A204.1 (cell line): ENCODE measurements around the gene BIRC5.
"Not testable (repeated sequence)": the region's sequence is repeated elsewhere in the genome, so short reads cannot be mapped to it uniquely, and the experiment has no call there.

ENCODE experiments used
- FAIRE-seq: peaks from 2 replicates; lab custom pipeline; 2012; peaks lifted over from hg19 to GRCh38; lab: Jason Lieb, UNC

BIRC5 gene

DNA sequence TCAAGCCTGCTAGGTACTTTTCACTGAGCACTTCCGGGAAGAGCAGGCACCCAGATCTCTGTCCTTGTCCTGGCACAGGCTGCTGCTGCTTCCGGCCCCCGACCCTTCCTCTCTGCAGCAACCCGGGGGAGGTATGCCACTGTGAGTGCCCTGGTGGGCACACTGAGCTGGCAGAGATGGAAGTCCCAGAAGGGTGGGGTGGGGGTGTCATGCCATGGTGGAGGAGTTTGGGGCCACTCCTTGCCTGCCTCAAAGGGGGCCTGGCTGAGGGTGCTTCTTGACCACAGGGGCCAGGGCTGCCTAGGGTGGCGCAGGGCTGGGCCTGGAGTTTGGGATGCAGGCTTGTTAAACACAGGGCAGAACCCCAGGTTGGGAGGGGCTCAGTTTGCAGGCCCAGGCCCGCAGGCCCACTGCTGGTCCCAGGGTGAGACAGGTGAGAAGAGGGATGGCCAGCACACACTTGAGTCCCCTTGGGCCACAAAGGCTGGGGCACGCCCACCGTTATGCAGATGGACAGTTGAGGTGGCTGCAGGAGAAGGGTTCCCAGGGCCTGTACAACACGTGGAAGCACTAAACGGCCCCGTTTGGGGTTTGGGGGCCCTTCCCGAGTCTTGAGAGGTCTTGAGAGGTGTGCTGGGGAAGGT, 26.1 kb downstream of the BIRC5 start:
- FAIRE-seq = no peak

DNA sequence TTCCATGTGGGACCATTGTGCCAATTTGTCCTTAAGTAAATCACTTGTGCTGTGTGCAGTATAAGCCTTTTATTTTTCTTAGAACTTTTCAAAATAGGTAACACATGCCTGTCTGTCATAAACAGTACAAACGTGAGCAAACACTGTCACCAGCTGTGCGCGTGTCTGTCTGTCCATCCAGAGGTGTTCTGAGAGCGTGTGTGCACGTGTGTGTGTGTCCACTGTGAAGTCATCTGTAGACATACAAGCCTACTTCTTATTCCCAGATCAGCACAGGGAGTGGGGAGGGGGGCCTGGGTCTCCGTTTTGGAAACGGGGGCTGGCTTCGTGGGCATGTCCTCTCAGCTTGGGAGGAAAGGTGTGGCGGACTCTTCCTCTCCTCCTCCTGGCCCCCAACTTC, 26.8 kb downstream of the BIRC5 start:
- no peak for FAIRE-seq

DNA sequence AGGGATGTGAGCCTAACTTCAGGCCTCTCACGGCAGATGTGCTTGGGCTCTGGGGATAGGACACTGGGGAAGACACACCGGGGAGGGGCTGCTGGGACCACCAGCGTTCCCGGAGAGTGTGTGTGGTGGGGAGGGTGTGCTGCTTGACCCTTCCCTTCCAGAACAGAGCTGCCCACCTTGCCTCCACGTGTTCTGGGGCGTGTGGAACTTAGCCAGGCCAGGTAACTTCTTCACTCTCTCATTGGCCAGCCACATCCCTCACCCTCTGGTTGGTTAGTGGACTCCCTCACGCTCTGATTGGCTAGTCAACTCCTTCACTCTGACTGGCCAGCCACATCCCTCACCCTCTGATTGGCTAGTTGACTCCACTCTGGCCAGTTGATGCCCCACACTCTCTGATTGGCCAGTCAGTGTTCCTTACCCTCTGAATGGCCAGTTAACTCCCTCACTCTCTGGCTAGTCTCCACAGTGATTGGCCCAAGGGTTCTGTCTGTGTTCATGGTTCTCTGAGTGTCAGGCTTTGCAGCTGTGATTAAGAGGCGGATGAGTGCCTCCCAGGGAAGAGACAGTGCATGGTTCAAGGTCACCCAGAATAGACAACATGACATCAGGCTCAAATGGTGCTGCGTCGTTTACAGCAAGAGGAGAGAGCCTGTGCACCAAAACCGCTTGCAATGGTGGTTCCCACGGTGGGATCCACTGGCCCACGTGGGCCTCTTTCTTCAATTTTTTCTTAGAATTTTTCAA, 27.4 kb downstream of the BIRC5 start:
- no peak for FAIRE-seq

DNA sequence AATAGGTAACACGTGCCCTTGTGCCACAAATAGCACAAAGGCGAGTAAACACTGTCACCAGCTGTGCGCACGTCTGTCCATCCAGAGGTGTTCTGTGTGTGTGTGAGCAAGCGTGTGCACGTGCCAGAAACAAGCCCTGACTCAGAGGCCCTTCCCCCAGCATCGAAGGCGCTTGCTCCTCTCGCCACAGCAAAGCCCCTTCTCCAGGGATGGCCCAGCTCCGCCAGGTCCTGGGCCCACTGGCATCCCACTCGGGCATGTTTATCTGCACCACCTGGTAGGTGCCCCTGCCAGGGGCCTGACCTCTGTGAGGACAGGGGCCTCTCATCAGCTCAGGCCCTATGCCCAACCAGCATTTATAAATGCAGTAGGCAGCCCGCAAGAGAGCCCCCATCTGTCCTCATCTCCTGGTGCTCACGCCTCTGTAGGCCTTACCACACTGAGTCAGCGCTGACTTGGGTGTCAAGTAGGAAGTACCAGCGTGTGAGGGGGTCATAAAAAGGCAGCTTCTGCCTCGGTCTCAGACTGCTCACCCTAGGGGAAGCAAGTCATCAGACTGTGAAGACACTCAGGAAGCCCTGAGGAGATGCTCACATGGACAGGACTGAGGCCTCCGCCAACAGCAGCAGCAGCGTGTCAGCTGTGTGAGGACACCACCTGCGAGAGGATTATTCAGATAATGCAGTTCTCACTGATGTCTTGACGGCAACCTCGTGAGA, 28.1 kb downstream of the BIRC5 start:
- FAIRE-seq = no peak

DNA sequence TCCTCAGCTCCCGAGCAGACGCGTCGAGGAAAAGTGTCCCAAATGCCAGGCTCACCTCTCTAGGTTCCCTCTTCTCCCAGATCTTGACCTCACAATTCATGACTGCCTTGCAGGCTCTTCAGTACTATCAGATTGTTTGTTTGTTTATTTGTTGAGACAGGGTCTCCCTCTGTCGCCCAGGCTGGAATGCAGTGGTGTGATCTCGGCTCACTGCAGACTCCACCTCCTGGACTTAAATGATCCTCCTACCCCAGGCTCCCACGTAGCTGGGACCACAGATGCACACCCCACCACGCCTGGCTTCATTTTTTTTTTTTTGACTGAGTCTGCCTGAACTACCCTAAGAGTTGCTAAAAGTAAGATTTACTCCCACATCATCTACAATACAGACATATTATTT, 33.3 kb downstream of the BIRC5 start:
- no peak for FAIRE-seq

DNA sequence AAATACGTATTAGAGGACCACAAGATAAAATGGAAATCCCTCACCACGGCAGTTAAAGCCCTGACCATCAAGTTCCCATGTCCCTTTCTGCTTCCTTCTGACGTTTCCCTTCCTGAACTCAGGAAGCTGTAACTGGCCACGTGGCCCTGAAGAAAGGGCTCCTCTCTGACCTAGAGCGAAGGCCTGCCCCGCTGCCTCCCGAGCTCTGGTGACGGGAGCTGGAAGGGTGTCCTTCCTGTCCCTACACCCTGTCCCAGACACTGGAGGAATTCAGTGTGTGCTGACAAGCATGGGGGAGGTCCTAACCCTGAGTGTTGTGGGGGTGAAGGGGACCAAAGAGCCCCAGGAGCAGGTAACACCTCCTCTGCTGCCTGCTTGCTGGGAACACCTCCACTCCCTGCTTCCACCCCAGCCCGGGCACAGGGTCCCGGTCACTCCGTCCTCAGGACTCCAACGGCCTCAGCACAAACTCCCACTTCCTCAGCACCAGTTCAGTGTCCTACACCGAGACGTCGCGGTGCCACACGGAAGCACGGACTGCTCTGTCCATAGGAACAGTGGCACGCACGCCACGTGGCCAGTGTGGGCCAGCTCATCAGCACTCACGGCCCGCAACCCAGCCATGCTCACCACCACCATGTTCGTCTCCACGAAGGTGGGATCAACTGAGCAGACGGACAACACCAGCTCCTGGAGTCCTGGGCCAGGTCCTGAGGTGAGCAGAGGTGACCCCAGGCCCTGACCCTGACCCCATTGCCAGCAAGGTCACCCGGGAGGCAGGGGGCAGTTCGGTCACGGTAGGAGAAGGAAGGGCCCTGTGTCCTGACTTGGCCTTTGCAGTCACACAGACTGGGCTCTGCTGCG, 34.2 kb downstream of the BIRC5 start:
- no peak for FAIRE-seq

DNA sequence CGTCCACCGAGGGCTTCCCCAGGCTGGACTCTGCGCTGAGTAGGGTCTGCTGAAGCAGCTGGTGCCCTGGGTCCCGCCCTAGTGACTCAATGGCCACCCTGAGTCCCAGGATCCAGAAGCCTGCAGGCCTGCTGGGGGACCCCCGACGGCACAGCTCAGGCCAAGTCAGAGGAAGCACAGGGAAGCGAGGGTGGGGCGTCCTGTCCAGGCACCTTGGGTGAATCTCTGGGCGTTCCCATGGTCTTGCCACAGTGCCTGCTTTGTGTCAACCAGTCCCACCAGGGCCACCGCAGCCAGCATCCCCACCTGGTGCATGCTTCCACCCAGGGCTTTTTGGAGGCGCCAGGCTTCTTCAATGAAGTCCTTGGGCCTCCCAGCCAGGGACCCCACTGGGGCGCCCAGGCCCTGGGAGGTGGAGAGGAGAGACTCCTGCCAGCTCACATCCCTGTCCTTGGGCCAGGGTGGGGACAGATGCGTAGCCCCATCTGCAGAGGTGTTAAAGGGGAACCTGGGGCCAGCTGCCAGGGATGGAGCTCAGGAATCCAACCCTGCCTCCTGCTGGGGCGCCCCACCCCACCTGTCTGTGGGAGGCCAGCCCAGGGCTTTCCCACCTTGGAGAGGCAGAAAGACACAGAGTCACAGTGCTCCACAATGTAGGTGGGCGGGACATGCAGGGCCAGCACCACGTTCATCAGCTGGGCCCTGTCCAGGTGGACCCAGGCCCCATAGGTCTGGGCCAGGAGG, 35.2 kb downstream of the BIRC5 start:
- no peak for FAIRE-seq

DNA sequence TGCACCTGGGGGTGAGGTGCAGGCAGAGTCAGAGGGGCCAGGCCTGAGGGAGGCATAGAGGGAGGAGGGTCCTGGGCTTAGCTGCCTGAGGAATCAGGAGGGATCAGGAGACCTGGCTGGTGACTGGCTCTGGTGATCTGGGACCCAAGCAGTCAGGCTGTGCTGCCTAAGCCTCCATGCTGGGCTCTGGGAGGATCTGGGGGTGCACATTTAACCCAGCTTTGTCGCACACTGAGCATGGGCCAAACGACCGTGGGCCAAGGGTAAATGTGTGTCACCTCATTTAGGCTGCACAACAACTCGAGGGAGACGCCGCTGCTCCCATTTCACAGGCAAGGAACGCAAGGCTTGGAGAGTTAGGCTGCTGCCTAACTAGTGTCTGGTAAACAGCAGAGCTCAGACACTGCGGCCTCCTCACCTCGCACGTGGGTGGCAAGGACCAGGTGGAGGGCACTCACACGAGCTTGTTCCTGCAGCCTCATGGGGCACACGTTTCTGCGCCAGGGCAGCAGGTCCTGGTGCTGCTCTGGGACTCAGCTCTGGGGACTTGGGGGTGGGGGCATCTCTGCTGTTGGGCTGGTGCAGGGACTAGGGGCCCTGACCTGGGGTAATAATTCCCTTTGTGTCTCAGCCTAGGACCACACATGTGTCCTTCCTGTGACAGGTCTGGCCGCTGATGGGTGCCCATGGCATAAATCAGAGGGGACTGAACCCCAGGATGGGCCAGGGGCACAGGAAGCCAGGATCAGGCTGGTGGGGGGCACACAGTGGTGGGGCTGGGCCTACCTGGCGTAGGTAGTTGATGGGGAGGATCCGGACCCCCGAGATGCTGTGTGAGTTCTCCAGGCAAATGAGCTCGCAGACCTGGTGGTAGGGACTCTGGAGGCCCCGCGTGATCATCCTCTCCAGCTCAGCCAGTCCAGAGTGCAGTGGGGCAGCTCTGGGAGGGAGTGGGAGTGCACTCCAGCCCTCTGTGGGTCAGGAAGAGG, 36.1 kb downstream of the BIRC5 start:
- FAIRE-seq = no peak

DNA sequence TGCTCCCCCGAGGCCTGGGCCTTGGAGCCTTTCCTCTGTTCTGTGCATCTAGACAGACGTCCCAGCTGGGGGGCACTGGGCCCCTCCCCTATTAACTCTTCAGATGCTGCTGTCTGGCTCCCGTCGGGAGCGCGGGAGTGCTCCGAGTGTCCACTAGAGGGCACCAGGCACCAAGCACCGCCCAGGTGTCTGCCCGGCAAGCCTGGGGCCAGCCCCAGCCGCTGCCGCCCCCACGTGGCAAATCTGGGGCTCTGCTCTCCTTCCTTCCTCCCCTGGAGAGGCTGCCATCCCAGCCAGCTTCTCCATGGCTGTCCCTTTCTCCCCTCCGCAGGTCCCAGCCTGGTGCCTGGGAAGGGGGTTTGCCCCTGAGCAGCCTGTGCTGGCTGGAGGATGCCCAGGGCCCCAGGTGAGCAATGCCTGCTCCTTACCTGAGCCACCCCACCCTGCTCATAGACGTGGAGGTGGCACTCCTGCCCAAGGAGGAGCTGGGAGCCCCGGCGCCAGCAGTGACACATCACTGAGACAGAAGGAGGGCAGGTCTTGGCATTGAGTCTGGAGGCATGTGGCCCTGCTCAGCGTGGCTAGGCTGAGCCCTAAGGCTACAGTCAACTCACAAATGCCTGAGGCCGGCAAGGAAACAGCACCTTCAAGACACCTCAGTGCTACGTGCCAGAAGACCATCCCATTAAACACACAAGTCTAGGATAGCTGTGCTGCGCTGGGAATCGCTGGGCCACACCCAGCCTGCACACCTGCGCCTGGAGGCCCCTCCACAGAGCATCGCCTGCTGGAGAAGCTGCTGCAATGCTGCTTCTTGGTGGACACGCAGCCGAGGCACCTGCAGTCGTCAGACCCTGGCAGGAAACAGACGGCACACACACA, 37.1 kb downstream of the BIRC5 start:
- no peak for FAIRE-seq

DNA sequence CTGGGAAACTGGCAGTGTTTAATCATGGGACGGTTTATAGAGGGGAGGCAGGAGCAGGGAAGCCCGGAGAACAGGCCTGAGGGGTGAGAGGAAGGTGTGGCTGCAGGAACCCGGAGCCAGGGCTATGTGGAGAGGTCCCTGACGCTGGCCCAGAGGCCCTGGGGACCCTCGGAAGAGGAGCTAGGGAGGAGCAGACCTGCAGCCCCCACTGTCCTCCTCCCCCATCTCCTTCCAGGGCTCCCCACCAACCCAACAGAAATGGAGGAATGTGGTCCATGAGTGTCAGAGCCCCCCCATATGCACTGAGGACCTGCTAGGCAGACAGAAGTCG, 37.7 kb downstream of the BIRC5 start:
- no peak for FAIRE-seq

DNA sequence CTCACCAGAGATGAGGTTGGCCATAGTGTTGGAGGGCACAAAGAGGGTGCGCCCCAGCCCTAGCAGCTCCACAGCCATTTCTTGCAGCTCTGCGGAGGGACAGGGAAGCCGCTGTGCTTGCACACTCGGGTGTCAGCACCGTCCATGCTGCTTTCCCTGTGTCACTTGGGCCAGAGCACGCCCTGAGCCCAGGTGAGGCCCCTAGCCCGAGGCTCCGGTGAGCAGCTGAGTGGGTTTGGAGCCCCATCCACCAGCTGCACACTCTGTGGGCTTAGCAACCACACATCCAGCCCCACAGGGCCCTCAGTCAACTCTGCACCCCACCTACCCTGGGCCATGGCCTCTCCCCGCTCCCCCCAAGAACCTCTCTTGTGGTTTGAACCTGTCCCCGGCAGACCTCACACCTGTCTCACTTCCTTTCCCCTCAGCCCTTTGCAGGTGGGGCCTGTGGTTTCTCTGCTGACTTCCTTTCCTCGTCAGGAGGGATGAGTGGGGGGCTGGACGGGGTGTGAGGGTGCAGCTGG, 38.1 kb downstream of the BIRC5 start:
- no peak for FAIRE-seq

DNA sequence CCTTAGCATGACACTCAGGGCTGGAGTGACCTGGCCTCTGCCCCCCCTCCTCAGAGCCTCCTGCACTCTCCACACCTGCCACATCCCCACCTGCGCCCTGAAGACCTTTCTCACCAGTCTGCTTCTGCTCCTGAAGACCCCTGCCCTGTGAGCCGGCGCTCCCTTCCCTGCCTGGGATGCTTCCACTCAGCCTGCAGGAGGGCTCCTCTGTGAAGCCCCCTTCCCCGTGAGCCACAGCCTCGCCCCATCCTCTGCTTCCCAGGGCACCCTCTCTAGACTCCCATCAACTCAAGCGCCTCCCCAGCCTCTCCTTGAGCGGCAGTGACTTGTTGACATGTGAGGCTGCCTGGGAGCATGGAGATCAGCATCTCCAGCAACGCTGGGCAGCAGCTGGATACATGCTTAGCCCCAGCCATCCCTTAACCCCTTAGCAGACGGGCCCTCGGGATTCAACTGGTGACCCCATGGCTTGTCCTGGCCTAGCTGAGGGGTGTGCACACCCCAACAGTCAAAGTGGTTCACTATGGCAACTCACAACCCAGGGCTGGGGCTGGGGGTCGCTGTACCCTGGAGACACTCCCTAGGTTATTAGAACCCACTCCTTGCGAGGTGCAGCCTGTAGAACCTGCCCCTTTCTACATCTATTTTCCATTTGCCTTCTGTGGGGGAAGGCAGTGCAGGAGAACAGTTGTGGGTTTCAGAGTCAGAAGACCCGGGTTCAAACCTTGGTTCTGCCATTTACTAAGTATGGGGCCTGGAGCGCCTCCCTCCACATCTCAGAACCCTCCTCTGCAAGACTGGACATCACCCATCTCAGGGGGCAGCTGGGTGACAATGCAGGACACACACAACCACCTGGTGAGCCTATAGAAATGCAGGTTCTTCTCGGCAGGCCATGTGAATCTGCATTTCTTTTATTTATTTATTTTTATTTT, 38.9 kb downstream of the BIRC5 start:
- no peak for FAIRE-seq

DNA sequence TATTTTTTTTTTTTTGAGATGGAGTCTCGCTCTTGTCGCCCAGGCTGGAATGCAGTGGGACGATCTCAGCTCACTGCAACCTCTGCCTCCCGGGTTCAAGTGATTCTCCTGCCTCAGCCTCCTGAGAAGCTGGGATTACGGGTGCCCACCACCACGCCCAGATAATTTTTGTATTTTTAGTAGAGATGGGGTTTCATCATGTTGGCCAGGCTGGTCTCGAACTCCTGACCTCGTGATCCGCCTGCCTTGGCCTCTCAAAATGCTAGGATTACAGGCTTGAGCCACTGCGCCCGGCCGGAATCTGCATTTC, 39.5 kb downstream of the BIRC5 start:
- not testable (repeated sequence) for FAIRE-seq

DNA sequence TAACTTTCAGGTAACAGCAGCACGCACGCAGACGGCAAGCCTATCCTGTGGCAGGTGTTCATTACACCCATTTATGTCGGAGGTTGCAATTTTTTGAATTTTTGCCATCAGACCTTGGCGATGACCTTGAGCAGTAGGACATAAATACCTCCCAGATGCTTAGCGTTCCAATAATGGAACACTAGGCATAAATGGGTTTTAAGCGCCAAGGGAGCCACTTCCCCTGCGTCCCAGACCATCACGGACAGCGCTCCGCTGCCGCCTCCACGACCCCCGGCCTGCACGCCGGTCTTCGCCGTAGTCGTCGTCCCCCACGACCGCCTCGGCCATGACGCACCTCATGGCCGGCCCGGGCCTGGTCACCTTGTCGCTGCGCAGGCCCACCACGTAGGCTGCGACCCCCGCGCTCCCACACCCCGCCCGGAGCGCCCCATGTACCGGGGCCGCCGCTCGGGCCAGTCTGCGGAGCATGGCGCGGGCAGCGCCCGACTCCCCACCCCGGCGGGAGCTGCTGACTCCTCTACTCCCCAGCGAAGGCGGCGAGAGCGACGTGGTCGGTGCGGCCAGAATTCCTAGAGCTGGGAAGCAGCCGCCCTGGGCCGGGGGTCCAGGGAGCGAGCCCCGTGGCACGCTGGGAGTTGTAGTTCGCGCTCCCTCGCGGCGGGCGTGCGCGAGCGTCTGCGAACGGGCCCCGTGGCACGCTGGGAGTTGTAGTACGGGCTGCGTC, 40.1 kb downstream of the BIRC5 start:
- FAIRE-seq = no peak

DNA sequence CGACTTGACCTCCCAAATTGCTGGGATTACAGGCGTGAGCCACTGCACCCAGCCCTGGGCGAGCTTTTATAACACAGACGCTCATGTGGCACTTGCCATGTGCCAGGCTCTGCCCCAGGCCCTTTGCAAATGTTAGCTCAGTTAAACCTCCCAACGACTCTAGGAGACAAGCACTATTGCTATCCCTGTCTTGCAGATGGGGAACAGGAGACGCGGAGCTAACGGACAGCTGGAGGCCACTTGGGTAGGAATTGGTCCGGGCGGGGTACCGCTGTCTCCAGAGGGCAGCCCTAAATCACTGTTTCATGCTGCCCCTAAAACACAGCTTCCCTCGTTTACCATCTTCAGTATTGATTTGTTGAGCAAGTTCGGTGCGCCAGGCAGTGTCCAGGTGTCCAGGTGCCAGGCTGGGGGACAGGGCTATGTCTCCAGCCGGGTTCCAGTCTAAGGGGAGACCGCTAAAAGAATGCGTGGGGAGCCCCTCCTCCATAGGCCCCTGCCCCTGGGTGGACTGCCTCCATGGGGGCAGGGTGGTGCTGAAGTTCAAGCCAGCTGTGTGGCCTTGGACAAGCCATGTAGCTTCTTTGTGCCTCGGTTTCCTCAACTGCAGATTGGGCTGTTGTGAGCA, 41.1 kb downstream of the BIRC5 start:
- FAIRE-seq = no peak

DNA sequence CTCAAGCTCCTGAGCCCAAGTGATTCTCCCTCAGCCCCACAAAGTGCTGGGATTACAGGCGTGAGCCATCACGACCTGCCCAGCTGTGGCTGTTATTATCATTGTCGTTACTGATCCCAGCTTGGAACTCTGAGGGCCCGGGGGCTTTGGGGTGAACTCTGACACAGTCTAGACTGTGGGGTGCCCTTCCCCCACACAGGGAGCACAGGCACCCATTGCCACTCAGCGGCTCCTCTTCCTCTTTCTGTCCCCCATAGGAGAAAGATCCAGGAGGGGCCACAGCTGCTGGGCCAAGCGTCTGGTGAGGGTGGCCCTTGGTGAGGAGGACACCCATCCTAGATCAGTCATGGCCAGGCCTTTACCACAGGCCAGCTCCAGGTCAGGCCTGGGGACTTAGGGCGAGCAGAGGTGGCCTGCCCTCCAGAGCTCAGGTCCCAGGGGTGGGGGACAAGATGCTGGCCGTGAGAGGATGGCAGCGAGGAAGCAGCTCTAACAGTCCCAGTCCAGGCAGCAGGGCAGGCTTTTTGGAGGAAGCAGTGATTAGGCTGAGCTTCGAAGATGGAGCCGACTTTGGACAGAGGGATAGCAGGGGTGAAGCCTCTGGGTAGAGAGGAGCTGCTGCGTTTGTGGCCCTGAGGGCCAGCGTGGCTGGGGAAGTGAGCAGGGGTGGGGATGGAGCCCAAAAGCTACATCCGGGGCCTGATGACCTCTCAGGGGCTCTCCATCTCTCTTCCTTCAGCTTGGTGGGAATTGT, 42.1 kb downstream of the BIRC5 start:
- FAIRE-seq = no peak
